IMR-90 (cell line): ENCODE measurements around the gene PPP1R37. TPM values are rescaled to one million over a fixed set of nuclear protein-coding genes. Genes with fewer than 3 reads are reported as not detected.

Experiments
- ATAC-seq: fragments of 200-7000 bp; cut with Tn5 transposase; 2 replicates; pipeline ENCODE4 v1.9.1; 2020; ENCODE audit warnings: low read depth, mild to moderate bottlenecking, moderate library complexity
- BruUV-seq: library from RNA; stranded (reverse); fragments of 400-500 nt; replicated peaks from 2 replicates; lab custom pipeline; 2021; lab: Mats Ljungman, UMichigan
- CTCF ChIA-PET: fragments of 300-600 bp; formaldehyde crosslinking; extraction: SDS; loops from one replicate; lab custom pipeline; 2021; ENCODE audit warnings: antibody characterized with exemption; lab: Yijun Ruan, JAX
- POLR2A ChIA-PET: fragments of 300-600 bp; sonication (Branson Sonifier 250); formaldehyde crosslinking; loops from one replicate; lab custom pipeline; 2022; ENCODE audit warnings: antibody characterized with exemption; ENCODE audit not compliant: unreplicated experiment; lab: Charles Lee
- DNase-seq: peaks from one replicate; pipeline ENCODE4 v3.0.0; 2013
- H2AFZ ChIP-seq: replicated peaks from 2 replicates; pipeline ENCODE3; 2013; ENCODE audit warnings: low read length, mild to moderate bottlenecking; ENCODE audit not compliant: poor library complexity
- H2AK5ac ChIP-seq: 2 replicates; pipeline ENCODE4 v1.6.1; 2013; ENCODE audit warnings: low read depth, low read length, inconsistent platforms
- H2AK9ac ChIP-seq: replicated peaks from 2 replicates; pipeline ENCODE3; 2013; ENCODE audit warnings: mild to moderate bottlenecking, low read depth, low read length, moderate library complexity; ENCODE audit not compliant: poor library complexity
- H2BK120ac ChIP-seq: 2 replicates; pipeline ENCODE4 v1.6.1; 2013; ENCODE audit warnings: low read depth, low read length, inconsistent platforms
- H2BK15ac ChIP-seq: 3 replicates; pipeline ENCODE4 v1.6.1; 2013; ENCODE audit warnings: low read depth, low read length, inconsistent platforms
- H2BK20ac ChIP-seq: 2 replicates; pipeline ENCODE4 v1.6.1; 2013; ENCODE audit warnings: low read depth, mild to moderate bottlenecking, inconsistent platforms, low read length, moderate library complexity
- H2BK5ac ChIP-seq: 2 replicates; pipeline ENCODE4 v1.6.1; 2013; ENCODE audit warnings: mild to moderate bottlenecking, low read depth, low read length, inconsistent platforms; ENCODE audit not compliant: poor library complexity, severe bottlenecking
- H3K14ac ChIP-seq: replicated peaks from 2 replicates; pipeline ENCODE4 v1.6.1; 2013; ENCODE audit warnings: low read depth, low read length, inconsistent platforms
- H3K18ac ChIP-seq: 2 replicates; pipeline ENCODE4 v1.6.1; 2013; ENCODE audit warnings: low read depth, low read length, control low read depth
- H3K23ac ChIP-seq: 2 replicates; pipeline ENCODE4 v1.6.1; 2013; ENCODE audit warnings: low read depth, low read length, inconsistent platforms
- H3K27ac ChIP-seq: 2 replicates; pipeline ENCODE4 v1.5.1; 2013; ENCODE audit warnings: mild to moderate bottlenecking, control low read depth, low read length; ENCODE audit not compliant: insufficient read depth
- H3K27me3 ChIP-seq: 2 replicates; pipeline ENCODE4 v1.6.1; 2013; ENCODE audit warnings: low read length; ENCODE audit not compliant: control insufficient read depth, insufficient read depth
- H3K36me3 ChIP-seq: 2 replicates; pipeline ENCODE4 v1.6.1; 2013; ENCODE audit warnings: low read length, mixed read lengths; ENCODE audit not compliant: control insufficient read depth, insufficient read depth
- H3K4ac ChIP-seq: 2 replicates; pipeline ENCODE4 v1.6.1; 2013; ENCODE audit warnings: low read depth, low read length, inconsistent platforms
- H3K4me1 ChIP-seq: 2 replicates; pipeline ENCODE4 v1.6.1; 2013; ENCODE audit warnings: low read length, mixed read lengths; ENCODE audit not compliant: control insufficient read depth, insufficient read depth
- H3K4me2 ChIP-seq: 2 replicates; pipeline ENCODE4 v1.6.1; 2013; ENCODE audit warnings: low read depth, mild to moderate bottlenecking, control low read depth, low read length, moderate library complexity
- H3K4me3 ChIP-seq: 2 replicates; pipeline ENCODE4 v1.5.1; 2013; ENCODE audit warnings: low read depth, mild to moderate bottlenecking, control low read depth, low read length, moderate library complexity; ENCODE audit not compliant: insufficient read depth
- H3K56ac ChIP-seq: 2 replicates; pipeline ENCODE4 v1.6.1; 2013; ENCODE audit warnings: low read length, inconsistent platforms; ENCODE audit not compliant: insufficient read depth; ENCODE audit errors: extremely low read depth
- H3K79me1 ChIP-seq, 2 experiments: 2 replicates each; pipeline ENCODE4 v1.6.1; 2013; ENCODE audit warnings: low read length in 2 of 2, inconsistent platforms in 1 of 2, low read depth in 1 of 2
- H3K9ac ChIP-seq: 2 replicates; pipeline ENCODE4 v1.6.1; 2013; ENCODE audit warnings: low read depth, low read length, control low read depth
- H3K9me1 ChIP-seq: 2 replicates; pipeline ENCODE4 v1.6.1; 2013; ENCODE audit warnings: low read length, inconsistent platforms; ENCODE audit not compliant: insufficient read depth
- H3K9me3 ChIP-seq: 2 replicates; pipeline ENCODE4 v1.6.1; 2013; ENCODE audit warnings: low read length; ENCODE audit not compliant: control insufficient read depth, insufficient read depth
- H4K20me1 ChIP-seq: 2 replicates; pipeline ENCODE4 v1.6.1; 2013; ENCODE audit warnings: low read length, inconsistent platforms; ENCODE audit not compliant: insufficient read depth
- H4K5ac ChIP-seq: 2 replicates; pipeline ENCODE4 v1.6.1; 2013; ENCODE audit warnings: mild to moderate bottlenecking, low read depth, low read length, control low read depth
- H4K8ac ChIP-seq, 2 experiments: 2 replicates each; pipeline ENCODE4 v1.6.1; 2013; ENCODE audit warnings: low read depth in 2 of 2, low read length in 2 of 2, control low read depth in 1 of 2, inconsistent platforms in 1 of 2
- H4K91ac ChIP-seq: 2 replicates; pipeline ENCODE4 v1.6.1; 2013; ENCODE audit warnings: low read depth, low read length, inconsistent platforms; ENCODE audit not compliant: insufficient read depth
- BHLHE40 ChIP-seq: fragments of 150-350 bp; IDR thresholded peaks from 2 replicates; pipeline ENCODE4 v1.6.1; 2016; ENCODE audit warnings: mild to moderate bottlenecking, low read depth, low read length
- CEBPB ChIP-seq: IDR thresholded peaks from 2 replicates; pipeline ENCODE4 v1.6.1; 2012; ENCODE audit warnings: low read depth, low read length, improper control_type of control experiment
- CTCF ChIP-seq: conservative IDR thresholded peaks from 2 replicates; pipeline ENCODE4 v1.5.1; 2012; ENCODE audit warnings: mild to moderate bottlenecking, low read depth, low read length, improper control_type of control experiment
- FOS ChIP-seq: fragments of 150-350 bp; IDR thresholded peaks from 2 replicates; pipeline ENCODE4 v1.6.1; 2016; ENCODE audit warnings: low read depth, low read length
- MAFK ChIP-seq: IDR thresholded peaks from 2 replicates; pipeline ENCODE4 v1.6.1; 2012; ENCODE audit warnings: low read depth, low read length, improper control_type of control experiment
- MAZ ChIP-seq: IDR thresholded peaks from 2 replicates; pipeline ENCODE4 v1.6.1; 2012; ENCODE audit warnings: low read depth, mild to moderate bottlenecking, low read length, improper control_type of control experiment, moderate library complexity, borderline replicate concordance
- MXI1 ChIP-seq: IDR thresholded peaks from 2 replicates; pipeline ENCODE4 v1.6.1; 2012; ENCODE audit warnings: low read depth, mild to moderate bottlenecking, low read length, moderate library complexity, borderline replicate concordance
- NFE2L2 ChIP-seq: fragments of 150-350 bp; IDR thresholded peaks from 2 replicates; pipeline ENCODE4 v1.6.1; 2016; ENCODE audit warnings: low read depth, mild to moderate bottlenecking, low read length
- POLR2A ChIP-seq: IDR thresholded peaks from 2 replicates; pipeline ENCODE4 v1.6.1; 2012; ENCODE audit warnings: mild to moderate bottlenecking, low read depth, low read length
- RAD21 ChIP-seq: IDR thresholded peaks from 2 replicates; pipeline ENCODE4 v1.6.1; 2012; ENCODE audit warnings: low read length, improper control_type of control experiment
- RCOR1 ChIP-seq: IDR thresholded peaks from 2 replicates; pipeline ENCODE4 v1.6.1; 2012; ENCODE audit warnings: mild to moderate bottlenecking, low read length, improper control_type of control experiment; ENCODE audit not compliant: insufficient replicate concordance
- SMC3 ChIP-seq: fragments of 150-350 bp; IDR thresholded peaks from 2 replicates; pipeline ENCODE4 v1.6.1; 2016; ENCODE audit warnings: low read depth, mild to moderate bottlenecking, antibody characterized with exemption, low read length, moderate library complexity
- WGBS, 2 experiments: methylation state at CpG; one replicate each; pipeline versions ENCODE4 v1.1.5 to v1.1.7; 2013; ENCODE audit warnings: missing lambda C conversion rate in 2 of 2; ENCODE audit not compliant: insufficient read length in 1 of 2; ENCODE audit errors: extremely low coverage in 2 of 2; 5-methylcytosine and 5-hydroxymethylcytosine counted together
- dilution Hi-C: fragments of 300-500 bp; cut with HindIII; formaldehyde crosslinking; loops from one replicate; pipeline ENCODE4 v1.14.3; 2018; ENCODE audit warnings: low sequenced_read_pairs; ENCODE audit not compliant: unreplicated experiment
- in situ Hi-C: fragments of 300-500 bp; cut with MboI; formaldehyde crosslinking; loops from 3 replicates; pipeline ENCODE4 v1.14.3; 2019; ENCODE audit warnings: low sequenced_read_pairs, inconsistent platforms, mixed read lengths
- intact Hi-C: fragments of 100-400 bp; cut with micrococcal nuclease; formaldehyde crosslinking; loops from 2 replicates; pipeline ENCODE4 v1.10.0; 2022
- polyA plus RNA-seq, 3 experiments: library from polyadenylated mRNA; depleted of rRNA; stranded (reverse); fragments of >200 nt; gene quantifications; 2 replicates each; pipeline ENCODE4 v1.2.3, GENCODE V29; 2012; ENCODE audit warnings: low replicate concordance in 1 of 3
- total RNA-seq: library from RNA; depleted of rRNA; stranded (reverse); fragments of >200 nt; gene quantifications from 2 replicates; pipeline ENCODE4 v1.2.3, GENCODE V29; 2012
- TF ChIP-seq, protein P1 (sequence below): fragments of 150-350 bp; IDR thresholded peaks from 2 replicates; pipeline ENCODE4 v1.6.1; 2017; ENCODE audit warnings: mild to moderate bottlenecking, antibody characterized with exemption, low read length, low read depth

The PPP1R37 gene
- total and polyA plus RNA-seq, 2 of the 4 experiments (the other 2 are of a cell fraction): 13.1 to 18.5 TPM

DNA sequence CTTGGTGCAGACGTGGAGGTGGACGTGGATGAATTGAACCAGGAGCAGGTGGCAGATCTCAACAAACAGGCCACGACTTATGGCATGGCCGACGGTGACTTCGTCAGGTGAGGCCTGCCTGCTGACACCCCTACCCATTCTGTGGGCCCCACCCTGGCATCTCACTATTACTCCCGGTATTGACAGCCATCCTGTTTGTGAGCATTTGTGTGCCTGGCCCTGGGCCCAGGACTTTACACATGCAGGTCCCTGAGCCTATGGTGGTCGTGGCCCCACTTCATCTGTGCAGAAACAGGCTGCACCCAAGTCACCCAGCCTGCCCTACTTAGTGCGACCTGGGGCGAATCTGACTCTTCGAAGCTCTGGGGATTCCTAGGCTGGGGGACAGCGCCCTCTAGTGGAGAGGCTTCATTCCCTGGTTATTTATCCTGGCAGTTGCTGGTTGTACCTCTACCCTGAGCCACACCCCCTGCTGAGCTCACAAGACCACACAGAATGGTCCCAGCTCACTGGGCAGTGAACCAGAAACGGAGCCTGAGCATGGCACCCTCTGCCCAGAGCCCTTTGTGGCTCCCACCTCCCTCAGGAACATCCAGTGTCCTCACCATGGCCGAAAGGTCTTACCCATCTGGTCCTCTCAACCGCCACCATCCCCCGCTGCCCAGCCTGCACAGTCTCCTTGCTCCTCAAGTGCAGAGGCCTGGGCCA, 33.6 kb upstream of the PPP1R37 start:
- Histone ChIP-seq H2AK5ac (no peak overlapping the region), H4K91ac (no peak overlapping the region), H3K14ac (no peak overlapping the region), H3K56ac (no peak overlapping the region), H2BK120ac (no peak overlapping the region), H3K4me2 (no peak overlapping the region), H3K18ac (no peak overlapping the region), H3K27ac (no peak overlapping the region), H2AK9ac (peak overlapping the region; percentile 50), H3K79me1 (peaks cover 16 to 35% of the 10 kb centered on the region in 2 experiments), H3K4ac (no peak overlapping the region), H4K5ac (no peak overlapping the region), H3K23ac (no peak overlapping the region), H3K9me3 (no peaks in the 10 kb centered on the region), H4K8ac (no peak overlapping the region), H2AFZ (no peak overlapping the region), H2BK5ac (no peak overlapping the region), H3K4me1 (no peaks in the 10 kb centered on the region), H3K4me3 (no peak overlapping the region), H4K20me1 (peaks cover 36% of the 10 kb centered on the region), H3K9ac (no peak overlapping the region), H2BK20ac (no peak overlapping the region), H2BK15ac (no peak overlapping the region), H3K27me3 (no peaks in the 10 kb centered on the region), H3K9me1 (peaks cover 1% of the 10 kb centered on the region; the same call in 1 of the 2 replicates), H3K36me3 (peaks cover 81% of the 10 kb centered on the region)
- ATAC-seq: peak; percentile 86
- CTCF ChIA-PET: interaction anchor here (0.6 to 1.4 kb wide), 8 partner anchors 9 to 151 kb away, joined by 3 to 5 read pairs (median 3); no protein-coding TSS in a partner anchor
- dilution Hi-C loops: no loop called here
- TF ChIP-seq RCOR1: no peak
- no peak for TF ChIP-seq CEBPB
- TF ChIP-seq FOS: no peak
- no peak for TF ChIP-seq MAFK
- TF ChIP-seq, protein P1, sequence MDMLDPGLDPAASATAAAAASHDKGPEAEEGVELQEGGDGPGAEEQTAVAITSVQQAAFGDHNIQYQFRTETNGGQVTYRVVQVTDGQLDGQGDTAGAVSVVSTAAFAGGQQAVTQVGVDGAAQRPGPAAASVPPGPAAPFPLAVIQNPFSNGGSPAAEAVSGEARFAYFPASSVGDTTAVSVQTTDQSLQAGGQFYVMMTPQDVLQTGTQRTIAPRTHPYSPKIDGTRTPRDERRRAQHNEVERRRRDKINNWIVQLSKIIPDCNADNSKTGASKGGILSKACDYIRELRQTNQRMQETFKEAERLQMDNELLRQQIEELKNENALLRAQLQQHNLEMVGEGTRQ: no peak
- TF ChIP-seq NFE2L2: no peak
- TF ChIP-seq POLR2A: no peak
- no peak for TF ChIP-seq BHLHE40
- TF ChIP-seq MAZ: no peak
- peak; percentile 77 for TF ChIP-seq RAD21
- peak; percentile 81 for TF ChIP-seq CTCF
- no peak for TF ChIP-seq MXI1
- peak; percentile 59 for TF ChIP-seq SMC3
- DNase-seq: peak; percentile 69
- 88% methylated on average over 5 of the region's 16 CpGs; no CpG with 5 or more reads in 1 of the 2 experiments for WGBS, 2 experiments
- in situ Hi-C loops: no loop called here
- POLR2A ChIA-PET: interaction anchor here (1.0 kb wide), 1 partner anchor 21 kb away, joined by 4 read pairs; the partner anchor contains the start of gene CLASRP
- intact Hi-C loops: loop anchor here (1.0 to 2.0 kb wide), 2 partner anchors 42 to 157 kb away; no protein-coding TSS in a partner anchor
- no TSS peak for BruUV-seq
